OCI-LY1 (cell line): ENCODE results near the gene FAAP100.

Experiments
- EZH2 ChIP-seq: fragments of 200-600 bp; sonication (generic), shearing (Covaris generic); IDR thresholded peaks from 2 replicates; pipeline ENCODE4 v1.8.0; 2017; ENCODE audit warnings: borderline replicate concordance, mixed run types, mild to moderate bottlenecking, antibody characterized with exemption, low read length, moderate library complexity, mixed read lengths
- TF ChIP-seq, protein P1 (sequence below): fragments of 200-600 bp; sonication (generic), shearing (Covaris generic); IDR thresholded peaks from 2 replicates; pipeline ENCODE4 v1.5.1; 2017; ENCODE audit warnings: mild to moderate bottlenecking, antibody characterized with exemption, low read length, moderate library complexity, mixed read lengths

GRCh38 chr17:81575836-81576235 is 23.7 kb upstream of the FAAP100 start:
- TF ChIP-seq, protein P1, sequence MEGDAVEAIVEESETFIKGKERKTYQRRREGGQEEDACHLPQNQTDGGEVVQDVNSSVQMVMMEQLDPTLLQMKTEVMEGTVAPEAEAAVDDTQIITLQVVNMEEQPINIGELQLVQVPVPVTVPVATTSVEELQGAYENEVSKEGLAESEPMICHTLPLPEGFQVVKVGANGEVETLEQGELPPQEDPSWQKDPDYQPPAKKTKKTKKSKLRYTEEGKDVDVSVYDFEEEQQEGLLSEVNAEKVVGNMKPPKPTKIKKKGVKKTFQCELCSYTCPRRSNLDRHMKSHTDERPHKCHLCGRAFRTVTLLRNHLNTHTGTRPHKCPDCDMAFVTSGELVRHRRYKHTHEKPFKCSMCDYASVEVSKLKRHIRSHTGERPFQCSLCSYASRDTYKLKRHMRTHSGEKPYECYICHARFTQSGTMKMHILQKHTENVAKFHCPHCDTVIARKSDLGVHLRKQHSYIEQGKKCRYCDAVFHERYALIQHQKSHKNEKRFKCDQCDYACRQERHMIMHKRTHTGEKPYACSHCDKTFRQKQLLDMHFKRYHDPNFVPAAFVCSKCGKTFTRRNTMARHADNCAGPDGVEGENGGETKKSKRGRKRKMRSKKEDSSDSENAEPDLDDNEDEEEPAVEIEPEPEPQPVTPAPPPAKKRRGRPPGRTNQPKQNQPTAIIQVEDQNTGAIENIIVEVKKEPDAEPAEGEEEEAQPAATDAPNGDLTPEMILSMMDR: no peak
- TF ChIP-seq EZH2: no peak
